GM19397 (cell line): Measurements from ENCODE around the gene MYO5B.
"Not testable (repeated sequence)": the region's sequence is repeated elsewhere in the genome, so short reads cannot be mapped to it uniquely, and the experiment has no call there.

Experiments
- ATAC-seq: cut with Tn5 transposase; IDR thresholded peaks from one replicate; pipeline ENCODE4 v1.9.1; 2021; ENCODE audit warnings: mild to moderate bottlenecking, moderate library complexity; ENCODE audit not compliant: unreplicated experiment

The MYO5B gene

DNA sequence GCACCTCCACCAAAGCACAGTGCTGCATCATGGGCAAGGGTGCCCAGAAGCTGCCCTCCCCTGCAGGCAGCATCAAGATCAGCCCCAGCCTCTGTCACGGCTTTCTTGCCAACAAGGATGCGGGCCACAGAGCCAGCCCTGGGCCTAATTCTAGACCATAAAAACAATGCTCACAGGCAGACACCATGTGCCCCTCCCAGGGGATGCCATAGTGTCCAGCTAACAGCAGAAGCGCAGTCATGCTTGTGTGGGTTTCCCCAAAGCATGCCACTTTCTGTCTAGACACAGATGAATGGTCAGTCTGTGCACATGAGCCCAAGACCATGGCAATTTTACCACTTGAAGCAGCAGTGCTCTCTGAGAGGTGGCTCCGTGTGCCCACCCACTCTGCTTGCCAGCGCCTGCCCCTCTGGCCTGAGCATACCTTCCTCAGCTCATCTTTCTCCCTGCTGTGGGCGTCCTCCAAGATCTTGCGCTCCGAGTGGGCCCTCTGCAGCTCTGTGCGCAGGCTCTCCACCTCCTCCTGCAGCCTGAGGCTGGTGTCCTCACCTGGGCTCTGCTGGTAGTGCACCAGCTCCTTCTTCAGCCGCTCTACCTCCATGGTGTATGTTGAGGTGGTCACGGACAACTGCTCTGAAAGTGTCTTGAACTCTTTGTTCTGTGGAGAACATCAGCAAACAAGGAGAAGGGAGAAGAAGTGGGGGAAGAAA is 300.3 kb downstream of the MYO5B start:
- no peak for ATAC-seq

DNA sequence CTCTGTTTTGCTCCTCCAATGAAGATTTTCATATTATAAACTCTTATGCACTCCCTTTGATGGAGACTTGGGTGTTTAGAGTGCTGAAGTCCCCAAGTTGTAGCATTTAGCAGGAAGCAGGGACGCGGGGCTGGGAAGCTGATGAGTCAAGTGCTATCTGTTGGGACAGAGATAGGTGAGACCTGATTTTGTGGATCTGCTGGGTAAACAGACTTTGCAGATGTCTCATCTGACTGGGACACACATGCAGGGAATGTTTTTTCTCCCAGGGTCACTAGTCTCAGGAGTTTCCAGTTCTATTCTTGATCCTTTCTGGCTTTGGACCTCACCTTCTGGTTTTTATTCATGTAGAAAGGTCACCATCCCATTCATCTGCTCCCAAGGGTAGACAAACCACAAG is 301.9 kb downstream of the MYO5B start:
- no peak for ATAC-seq

DNA sequence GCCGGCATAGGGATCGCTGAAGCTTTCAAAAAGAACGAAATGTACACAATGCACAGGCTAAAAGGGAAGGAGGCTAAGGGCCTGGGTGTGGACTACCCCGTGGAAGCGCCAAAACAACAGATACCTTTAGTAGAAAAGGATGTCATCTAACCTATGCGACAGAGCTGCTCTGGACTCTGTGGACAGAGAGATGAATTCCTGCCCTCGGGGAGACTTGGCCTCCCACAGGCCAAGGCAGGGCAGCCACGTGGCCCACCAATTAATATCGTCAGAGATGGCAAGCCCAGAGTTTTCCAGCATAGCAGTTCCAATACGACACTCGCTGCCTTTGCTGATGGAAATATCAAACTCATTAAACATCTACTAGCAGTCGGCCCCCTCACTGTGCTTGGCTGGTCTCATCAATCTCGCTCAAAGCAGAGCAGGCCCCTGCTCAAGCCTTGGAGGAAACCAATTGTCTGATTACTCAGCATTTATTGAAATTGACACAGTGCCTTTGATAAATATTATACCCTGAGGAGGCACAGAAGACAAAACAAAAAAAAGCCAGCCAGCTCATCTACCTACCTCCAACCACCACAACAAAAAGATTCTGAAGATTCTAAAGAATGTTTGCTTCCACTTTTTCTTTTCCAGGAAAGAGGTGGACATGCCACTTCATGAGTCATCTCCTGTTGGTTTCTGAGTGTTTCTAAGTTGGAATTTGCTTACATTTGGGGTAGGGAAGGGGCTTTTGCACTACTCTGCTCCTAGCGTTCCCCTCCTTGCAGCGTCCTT is 302.6 kb downstream of the MYO5B start:
- no peak for ATAC-seq

DNA sequence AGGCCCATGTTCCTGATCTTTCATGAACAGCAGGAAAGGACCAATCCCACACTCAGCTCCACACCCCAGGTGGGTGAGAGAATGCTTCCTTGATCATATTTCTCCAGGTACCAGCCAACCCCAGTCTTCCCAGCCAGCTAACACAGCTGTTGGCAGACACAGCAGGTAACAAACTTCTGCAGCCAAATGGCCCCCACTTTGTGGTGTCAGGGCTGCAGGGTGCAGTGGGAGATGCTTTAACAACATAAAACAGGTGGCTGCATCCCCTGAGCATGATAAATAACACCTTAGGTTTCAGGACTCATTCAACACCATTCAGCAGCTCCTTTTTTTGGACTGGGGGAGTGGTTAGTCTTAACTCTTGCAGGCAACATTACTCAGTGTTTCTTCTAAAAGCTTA is 304.9 kb downstream of the MYO5B start:
- no peak for ATAC-seq

DNA sequence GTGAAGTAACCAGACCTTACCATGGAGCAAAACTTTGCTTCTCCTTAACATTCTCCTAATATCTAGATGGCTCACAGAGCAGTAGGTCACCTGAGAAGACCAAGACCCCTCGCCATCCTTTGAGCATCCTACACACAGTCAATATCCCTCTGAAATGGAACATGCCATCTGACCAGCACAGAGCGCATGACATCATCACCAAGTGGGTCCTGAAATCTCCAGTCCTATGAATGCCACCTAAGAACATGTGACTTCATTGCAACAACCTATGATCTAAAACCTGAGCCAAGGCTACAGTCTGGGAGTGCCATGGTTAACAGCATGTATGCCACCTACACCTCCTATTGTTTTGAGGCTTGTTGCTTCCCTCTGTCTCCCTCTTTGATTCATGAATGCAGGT is 305.4 kb downstream of the MYO5B start:
- ATAC-seq: not testable (repeated sequence)

DNA sequence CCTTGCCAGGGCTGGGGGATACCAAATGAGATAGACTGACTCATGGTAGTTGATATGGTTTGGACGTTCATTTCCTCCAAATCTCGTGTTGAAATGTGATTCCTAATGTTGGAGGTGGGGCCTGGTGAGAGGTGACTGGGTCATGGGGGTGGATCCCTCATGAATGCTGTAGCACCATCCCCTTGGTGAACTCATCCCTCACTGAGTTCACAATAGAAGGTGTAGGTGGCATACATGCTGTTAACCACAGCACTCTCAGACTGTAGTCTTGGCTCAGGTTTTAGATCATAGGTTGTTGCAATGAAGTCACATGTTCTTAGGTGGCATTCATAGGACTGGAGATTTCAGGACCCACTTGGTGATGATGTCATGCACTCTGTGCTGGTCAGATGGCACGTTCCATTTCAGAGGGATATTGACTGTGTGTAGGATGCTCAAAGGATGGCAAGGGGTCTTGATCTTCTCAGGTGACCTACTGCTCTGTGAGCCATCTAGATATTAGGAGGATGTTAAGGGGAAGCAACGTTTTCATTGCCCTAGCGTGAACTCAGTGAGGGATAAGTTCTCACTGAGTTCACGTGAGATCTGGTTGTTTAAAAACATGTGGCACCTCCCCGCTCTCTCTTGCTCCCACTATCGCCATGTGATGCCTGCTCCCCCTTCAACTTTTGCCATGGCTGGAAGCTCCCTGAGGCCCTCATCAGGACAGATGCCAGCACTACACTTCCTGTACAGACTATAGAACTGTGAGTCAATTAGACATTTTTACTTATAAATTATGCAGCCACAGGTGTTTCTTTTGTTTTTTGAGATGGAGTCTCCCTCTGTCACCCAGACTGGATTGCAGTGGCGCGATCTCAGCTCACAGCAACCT is 307.8 kb downstream of the MYO5B start:
- no peak for ATAC-seq

DNA sequence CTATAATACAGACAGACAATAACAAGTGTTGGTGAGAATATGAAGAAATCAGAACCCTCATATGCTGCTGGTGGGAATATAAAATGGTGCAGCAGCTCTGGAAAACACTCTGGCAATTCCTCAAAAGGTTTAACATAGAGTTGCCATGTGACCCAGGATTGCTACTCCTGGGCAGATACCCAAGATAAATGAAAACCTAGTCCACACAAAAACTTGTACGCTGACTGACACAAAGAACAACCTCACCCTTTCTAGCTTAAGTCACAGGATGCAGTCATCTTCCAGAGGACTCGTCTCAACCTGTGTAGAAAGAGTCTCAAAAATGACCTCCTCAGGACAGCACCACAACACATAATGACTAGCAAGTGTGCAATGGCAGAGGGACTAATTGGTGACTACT is 310.0 kb downstream of the MYO5B start:
- no peak for ATAC-seq

DNA sequence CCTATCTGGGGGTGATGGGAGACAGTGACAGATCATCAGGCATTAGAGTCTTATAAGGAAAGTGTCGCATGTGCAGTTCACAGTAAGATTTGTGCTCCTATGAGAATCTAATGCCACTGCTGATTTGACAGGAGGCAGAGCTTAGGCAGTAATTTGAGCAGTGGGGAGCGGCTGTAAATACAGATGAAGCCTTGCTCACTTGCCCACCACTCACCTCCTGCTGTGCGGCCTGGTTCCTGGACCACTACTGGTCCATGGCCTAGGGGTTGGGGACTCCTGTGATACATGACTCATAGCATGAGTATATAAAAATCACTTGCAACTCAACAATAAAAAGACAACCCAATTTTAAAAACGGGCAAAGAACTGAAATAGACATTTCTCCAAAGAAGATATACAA is 310.5 kb downstream of the MYO5B start:
- no peak for ATAC-seq

DNA sequence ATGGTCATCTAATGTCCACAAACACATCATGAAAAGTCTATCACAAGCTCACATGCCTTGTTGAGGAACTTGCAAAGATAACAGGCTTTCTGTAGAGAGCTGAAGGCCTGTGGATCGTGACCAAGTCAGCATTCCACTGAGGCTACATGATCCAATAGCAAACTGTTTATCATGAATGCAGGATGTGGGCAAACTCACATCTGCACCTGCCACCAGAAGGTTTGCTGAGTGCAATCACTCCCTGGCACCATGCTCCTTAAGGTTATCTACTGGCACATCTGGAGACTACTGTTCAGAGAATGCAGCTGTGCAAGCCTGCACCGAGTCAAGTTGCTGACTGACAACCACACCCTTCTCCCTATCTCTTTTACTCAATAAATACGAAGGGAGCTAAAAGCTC is 314.3 kb downstream of the MYO5B start:
- no peak for ATAC-seq

DNA sequence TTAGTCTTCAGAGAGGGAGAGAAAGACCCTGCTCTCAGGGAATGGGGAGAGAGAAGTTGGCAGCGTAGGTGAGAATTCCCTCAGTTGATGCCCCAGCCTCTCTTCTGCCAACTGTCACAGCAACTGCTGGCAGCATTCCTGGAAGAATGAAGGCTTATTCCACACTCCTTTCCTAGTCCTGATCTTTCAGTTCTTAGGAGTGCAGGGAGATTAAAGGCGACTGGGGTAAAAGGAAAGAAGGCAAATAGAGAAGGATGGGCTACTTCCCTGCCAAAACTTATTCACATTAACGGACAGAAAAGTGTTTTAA is 315.7 kb downstream of the MYO5B start:
- no peak for ATAC-seq

DNA sequence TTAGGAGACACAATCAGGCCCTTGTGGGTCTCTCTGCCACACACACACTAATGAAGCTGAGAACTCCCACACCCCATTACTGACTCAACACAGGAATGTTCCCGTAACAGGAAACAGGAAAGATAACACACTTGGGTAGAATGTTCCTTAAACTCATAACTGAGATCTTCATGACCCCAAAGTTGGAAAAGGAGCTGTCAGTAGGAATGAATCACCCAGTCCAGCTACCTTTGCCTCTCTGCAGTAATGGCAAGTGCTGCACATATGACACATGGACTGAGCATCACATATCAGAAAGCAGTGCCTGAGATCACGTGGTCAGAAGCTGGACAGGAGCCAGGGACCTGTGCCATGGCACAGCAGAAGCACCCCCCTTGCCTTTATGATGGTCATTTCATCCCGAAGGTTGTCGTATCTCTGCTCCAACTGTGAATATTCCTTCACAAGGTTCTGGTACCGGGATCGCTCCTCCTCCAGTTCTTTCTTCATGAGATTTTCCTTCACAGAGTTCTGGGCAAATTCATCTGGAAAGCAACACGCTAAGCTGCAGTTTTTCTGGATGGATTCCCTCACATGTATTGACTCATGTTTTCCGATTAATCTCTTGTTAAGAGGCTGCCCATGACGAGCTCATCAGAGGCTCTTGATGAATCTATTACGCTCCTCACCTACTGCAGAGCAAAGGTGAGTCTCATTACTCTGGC is 316.2 kb downstream of the MYO5B start:
- no peak for ATAC-seq

DNA sequence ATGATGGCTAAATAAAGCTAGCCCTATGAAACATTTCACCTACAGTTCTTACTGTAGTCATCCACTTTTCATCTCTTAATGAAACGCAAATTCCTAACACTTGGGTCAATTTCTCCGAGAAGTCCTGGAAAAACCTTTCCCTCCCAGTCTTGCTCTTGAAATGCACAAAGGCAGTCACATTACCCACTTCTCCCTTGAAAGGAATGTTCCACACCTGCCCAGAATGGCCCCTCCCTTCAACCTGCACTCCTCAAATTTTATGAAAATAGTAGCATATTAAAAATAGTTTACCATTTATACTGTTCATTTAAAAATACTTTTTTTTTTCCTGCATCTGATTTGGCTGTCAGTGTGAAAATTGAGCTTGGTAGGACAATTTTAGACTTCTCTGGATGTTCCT is 316.9 kb downstream of the MYO5B start:
- ATAC-seq: no peak

DNA sequence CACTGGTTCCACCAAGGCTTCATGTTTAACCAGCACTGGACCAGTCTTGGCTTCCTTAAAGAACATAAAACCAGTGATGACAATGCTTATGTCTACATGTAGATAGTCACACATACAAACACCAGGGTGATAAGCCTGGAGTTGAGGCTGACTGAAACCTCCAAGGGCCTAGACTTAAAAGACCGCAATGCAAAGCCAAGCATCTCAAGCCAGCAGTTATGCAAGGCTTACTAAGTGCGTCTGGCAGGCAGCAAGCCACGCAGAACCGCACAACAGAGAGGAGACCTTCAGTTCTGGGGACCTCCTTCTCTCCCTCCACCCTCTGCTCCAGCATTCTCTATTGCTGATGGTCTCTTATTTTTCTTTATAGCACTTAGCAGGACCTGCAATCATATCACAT is 318.4 kb downstream of the MYO5B start:
- ATAC-seq: no peak

DNA sequence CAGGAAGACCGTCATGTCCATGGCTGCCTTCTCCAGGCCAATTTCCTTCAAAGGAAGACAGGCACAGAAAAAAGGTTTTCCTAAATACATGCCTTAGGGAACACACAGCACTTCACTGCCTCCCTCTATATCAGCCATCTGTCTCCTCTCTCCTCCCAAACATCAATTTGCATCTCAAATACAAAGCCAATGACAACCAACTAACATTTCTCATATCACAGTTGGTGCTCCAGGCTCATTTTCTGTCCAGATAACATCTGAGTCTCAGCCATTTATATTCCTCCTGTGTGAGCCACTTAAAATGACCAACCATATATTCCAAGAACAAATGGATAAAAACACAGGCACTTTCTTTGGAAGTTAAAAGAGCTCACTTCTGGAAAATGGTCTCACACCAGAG is 319.2 kb downstream of the MYO5B start:
- no peak for ATAC-seq

DNA sequence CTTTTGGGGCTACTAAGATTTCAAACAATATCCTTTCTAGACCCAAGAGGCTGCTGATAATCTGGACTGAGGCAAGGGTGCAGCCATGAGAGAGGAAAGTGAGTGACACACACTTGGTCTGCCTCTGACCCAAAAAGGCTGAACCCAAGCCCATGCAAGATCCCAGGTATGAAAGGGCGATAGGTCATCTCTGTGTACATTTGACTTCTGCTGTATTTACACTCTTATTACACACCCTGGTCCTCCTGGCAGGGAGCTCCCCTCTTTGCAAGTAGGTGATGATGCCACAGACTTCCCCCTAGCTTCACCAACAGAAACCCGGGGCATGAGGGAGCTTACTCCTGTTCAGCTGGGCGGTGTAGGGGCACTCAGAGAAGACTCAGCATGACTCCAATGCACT is 319.8 kb downstream of the MYO5B start:
- ATAC-seq: no peak

DNA sequence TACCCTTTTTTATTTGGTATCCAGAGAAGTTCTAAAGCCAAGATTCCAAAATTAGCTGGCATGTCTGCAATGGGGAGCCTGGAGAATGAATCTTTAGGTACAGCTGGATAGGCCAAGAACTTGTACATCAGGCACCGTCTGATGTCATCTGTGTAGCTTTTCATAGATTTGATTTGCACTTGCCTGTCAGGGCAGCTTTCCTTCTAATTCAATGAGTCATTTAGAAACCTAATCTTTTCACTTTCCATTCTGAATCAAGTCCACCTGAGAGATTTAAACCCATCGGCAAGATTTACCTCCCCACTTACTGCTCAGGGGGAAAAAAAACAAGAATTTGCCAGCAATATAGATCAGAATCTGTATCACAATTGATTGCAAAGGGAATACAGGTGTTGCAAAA is 320.7 kb downstream of the MYO5B start:
- no peak for ATAC-seq

DNA sequence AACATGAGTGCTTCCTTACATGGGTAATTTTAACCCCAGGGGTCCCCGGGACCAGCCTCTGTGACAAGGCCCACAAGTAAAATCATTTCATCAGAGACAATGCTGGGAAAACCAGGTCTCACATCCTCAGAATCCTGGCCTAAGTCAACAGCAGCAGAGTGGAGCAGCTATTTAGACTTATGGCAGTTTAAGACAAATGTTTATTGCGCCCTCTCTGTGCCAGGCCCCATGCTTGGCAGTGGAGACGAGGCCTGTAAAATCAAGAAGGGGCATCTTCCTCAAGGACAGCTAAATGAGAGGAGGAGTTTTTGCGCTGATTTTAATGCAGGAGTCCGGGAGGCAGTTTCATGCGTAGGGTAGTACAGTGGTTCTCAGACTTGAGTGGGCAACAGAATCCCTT is 325.6 kb downstream of the MYO5B start:
- ATAC-seq: no peak

DNA sequence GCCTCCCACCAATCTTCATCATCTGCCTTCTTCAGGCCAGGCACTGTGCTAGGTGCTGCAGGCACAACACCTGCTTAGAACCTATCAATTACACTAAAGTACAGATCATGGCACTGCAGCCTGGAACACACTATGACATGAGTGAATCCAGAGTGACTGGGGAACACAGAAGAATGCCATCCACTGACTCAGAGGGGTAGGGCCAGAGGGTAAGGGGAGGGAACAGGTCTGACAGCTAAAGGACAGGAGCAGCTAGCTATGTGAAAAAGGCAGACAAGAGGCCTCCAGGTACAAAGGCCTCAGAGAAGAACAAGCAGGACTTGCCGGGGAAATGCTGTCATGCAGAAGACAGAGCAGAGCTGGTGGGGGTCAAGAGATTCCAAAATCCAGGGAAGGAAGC is 328.3 kb downstream of the MYO5B start:
- no peak for ATAC-seq

DNA sequence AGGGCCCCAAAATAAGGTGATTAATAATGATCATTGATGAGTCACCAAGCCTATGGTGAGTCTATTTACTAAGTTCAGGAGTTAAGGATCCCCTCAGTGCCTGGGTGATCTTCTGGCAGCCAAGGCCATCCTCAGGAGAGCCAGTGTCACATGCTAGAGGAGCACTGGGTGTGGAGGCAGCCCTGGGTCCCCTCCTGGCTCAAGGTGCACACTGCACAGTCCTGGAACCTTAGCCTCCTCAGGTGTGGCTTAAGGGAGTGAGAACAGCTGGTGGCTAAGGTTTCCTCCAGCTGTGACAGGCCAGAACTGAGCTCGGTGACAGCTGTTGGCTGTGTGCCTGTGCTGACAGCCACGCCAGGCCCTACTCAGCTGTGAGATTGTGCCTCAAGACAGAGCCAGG is 329.5 kb downstream of the MYO5B start:
- ATAC-seq: peak; percentile 66

DNA sequence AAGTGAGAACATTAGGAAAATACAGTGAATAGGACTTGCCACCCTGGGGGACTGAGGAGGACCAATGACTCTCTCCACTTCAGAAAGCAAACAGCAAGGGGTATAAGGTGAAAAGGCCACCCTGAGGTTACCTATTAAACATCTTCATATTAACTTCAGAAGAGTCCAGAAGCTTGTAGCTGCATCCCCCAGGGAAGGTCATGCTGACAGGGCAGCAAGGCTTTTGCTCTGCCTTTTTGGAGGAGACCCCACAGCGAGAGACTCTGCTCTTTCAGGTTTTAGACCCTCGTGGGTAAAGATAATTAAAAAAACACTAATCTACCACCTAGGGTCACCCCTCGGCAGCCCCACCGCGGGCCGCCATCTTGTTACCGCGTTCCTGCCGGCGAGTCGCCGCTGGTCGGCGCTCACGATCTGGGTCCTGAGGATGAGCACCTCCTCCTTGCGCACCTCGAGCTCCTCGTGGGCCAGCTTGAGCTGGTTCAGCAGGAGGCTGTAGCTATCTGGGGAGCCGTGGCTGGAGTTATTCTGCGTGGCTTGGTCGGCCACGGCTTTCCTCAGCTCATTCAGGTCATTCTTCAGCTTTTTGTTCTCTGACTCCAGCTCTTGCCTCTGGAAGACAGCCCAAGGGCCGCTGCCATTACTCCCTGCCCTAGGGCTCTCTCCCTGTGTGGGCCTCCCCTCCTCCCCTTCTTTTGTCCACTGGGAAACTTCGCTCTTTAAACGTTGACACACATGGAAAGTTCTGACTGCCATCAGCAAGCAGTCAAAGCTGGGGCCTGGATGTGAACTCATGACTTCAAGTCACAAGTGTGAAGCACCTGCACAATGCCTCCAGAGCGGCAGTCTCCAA is 331.0 kb downstream of the MYO5B start:
- no peak for ATAC-seq
